ENCODE measurements around the gene EPB41.

- TF ChIP-seq EZH2 (IDR thresholded peaks at IDR 0.05) (no peak), CTCF (IDR thresholded peaks at IDR 0.05 in 2 of 3, conservative IDR thresholded peaks at IDR 0.05 in 1 of 3; ENCODE audit: borderline replicate concordance in 1 of 3, insufficient read depth in 1 of 3, low read depth in 2 of 3, low read length in 2 of 3) (no peak), RAD21 (IDR thresholded peaks at IDR 0.05; ENCODE audit: low read depth) (no peak), EGR1 (IDR thresholded peaks at IDR 0.05; ENCODE audit: low read depth) (no peak), YY1 (IDR thresholded peaks at IDR 0.05; ENCODE audit: extremely low read depth, insufficient replicate concordance, low read depth, low read length) (no peak), POLR2A (IDR thresholded peaks at IDR 0.05; ENCODE audit: borderline replicate concordance, extremely low read depth, insufficient read depth, insufficient read length) (no peak), JUND (IDR thresholded peaks at IDR 0.05) (no peak), CEBPB (IDR thresholded peaks at IDR 0.05; ENCODE audit: low read depth) (no peak)
These were observed 200.3 kb downstream of the EPB41 start for GRCh38 chr1:29114654-29115053.
